GM12874 (cell line): ENCODE measurements around the gene SIGLEC1.

Experiments used
- TF ChIP-seq, protein P1 (sequence below): IDR thresholded peaks from 2 replicates; pipeline ENCODE4 v1.5.1; 2011; ENCODE audit warnings: low read depth, mild to moderate bottlenecking, control low read depth, low read length, moderate library complexity; ENCODE audit not compliant: insufficient read depth

Gene SIGLEC1

DNA sequence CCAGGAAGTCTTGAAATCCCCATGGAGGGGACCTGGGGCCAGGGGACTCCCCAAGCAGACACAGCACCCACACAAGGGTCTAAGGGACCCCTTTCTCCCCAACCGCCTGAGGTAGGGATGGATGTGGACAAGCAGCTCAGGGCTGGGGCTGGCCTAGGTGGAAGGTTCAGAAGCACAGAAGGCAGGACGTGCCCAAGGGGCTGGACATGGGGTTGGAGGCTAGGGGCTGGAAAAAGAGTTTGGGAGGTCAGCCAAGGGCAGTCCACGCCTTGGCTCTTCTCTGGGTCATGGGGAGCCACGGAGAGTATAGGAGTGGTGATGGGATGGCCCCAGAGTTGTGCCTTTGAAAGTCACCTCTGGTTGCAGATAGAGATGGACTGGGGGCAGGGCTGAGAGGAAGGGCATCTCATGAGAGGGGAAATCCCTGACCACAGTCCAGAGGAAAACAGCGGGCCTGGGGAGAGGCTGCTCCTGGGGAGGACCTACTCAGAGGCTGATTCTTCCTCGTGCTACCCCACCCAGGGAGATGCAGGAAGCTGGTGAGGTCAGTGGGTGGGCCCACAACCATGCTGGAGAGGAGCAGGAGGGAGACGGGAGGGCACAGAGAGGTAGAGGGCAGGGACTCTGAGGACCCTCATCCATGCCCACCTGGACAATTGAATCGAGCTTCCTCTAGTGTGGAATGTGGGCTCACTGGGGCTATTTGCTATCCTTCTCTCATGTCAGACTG, 17.6 kb upstream of the SIGLEC1 start:
- TF ChIP-seq, protein P1, sequence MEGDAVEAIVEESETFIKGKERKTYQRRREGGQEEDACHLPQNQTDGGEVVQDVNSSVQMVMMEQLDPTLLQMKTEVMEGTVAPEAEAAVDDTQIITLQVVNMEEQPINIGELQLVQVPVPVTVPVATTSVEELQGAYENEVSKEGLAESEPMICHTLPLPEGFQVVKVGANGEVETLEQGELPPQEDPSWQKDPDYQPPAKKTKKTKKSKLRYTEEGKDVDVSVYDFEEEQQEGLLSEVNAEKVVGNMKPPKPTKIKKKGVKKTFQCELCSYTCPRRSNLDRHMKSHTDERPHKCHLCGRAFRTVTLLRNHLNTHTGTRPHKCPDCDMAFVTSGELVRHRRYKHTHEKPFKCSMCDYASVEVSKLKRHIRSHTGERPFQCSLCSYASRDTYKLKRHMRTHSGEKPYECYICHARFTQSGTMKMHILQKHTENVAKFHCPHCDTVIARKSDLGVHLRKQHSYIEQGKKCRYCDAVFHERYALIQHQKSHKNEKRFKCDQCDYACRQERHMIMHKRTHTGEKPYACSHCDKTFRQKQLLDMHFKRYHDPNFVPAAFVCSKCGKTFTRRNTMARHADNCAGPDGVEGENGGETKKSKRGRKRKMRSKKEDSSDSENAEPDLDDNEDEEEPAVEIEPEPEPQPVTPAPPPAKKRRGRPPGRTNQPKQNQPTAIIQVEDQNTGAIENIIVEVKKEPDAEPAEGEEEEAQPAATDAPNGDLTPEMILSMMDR: no peak

DNA sequence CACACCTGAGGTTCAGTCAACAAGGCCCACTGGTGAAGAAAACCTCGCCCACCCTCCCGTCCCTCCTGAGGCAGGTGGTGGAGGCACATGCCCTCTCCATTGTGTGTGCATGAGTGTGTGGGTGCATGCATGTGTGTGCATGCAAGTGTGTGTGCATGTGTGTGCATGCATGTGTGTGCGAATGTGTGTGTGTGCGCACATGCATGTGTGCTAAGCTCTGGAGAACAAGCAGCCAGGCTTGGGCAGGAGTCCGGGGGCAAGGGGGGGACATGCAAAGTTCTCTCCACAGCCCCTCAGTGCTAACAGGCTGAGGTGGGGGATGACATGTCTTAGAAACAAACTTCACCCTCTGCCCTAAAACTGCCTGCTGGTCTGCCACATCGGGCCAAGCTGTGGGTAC, 17.0 kb upstream of the SIGLEC1 start:
- TF ChIP-seq, protein P1: no peak

DNA sequence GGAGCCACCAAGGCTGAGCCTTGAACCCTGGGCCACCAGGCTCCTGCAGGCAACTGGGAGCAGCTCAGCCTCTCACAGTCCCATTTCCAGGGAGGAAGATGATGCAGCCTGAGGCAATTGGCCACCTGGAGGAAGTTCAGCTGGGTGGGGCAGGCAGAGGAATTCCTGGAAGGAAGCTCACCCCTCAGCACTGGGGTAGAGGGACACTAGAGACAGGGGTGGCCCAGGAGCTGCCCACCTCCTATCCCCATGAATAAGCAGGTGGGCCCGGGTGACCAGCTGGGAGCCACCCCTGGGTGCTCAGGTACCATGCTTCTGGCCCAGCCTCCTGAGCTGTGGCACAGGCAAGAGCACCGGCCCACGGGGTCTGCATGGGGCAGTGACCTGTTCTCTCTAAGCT, 16.5 kb upstream of the SIGLEC1 start:
- TF ChIP-seq, protein P1: no peak

DNA sequence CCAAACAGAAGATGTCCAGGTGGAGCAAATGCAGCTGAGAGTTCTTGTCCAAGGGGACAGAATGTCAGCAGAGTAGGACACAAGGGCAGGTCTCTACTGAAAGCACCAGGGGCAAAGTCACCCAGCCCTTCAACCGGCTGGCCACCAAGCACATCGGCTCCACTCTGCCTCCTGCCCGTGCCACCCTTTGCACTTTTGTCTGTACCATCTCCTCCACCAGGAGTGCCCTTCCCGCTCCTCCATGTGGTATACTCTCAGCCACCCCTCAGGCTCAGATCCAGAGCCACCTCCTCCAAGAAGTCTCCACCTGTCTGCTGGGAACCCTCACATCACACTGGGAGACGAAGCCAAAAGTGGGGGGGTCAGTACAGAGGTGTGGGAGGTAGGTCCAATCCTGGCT, 16.0 kb upstream of the SIGLEC1 start:
- TF ChIP-seq, protein P1: no peak

DNA sequence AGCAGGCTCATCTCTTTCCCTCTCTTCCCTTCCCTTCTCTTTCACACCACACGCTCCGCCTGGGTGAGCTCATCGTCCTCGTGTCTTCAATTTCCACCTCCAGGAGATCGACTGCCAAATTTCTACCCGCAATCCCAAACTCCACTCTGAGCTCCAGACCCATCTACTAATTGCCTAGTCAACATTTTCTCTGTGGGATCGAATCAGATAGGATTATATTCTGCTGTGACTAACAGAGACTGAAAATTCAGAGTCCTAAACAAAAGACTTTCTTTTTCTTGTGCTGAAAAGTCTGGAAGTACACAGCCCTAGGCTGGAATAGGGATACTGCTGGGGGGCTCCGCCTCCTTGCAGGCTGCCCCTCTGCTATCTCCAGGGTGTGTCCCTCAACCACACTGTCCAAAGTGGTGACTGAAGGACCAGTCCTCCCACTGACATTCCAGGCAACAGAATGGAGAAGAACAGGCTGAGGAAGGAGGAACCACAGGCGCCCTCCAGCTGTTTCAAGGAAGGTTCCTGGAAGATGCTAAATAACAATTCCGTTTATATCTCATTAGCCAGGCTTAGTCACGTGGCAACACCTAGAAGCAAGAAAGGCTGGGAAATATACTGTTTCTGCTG, 15.1 kb upstream of the SIGLEC1 start:
- TF ChIP-seq, protein P1: no peak

DNA sequence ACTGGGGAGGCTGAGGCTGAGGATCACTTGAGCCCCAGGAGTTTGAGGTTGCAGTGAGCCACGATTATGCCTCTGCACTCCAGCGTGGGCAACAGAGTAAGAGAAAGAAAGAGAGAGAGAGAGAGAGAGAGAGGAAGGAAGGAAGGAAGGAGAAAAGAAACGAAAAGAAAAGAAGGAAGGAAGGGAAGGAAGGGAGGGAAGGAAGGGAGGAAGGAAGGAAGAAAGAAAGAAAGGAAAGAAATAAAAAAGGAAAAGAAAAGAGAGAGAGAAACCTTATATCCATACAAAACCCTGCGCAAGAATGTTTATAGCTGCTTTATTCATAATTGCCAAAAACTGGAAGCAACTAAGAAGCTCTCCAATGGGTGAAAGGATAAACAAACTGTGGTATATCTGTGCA, 12.0 kb upstream of the SIGLEC1 start:
- TF ChIP-seq, protein P1: no peak

DNA sequence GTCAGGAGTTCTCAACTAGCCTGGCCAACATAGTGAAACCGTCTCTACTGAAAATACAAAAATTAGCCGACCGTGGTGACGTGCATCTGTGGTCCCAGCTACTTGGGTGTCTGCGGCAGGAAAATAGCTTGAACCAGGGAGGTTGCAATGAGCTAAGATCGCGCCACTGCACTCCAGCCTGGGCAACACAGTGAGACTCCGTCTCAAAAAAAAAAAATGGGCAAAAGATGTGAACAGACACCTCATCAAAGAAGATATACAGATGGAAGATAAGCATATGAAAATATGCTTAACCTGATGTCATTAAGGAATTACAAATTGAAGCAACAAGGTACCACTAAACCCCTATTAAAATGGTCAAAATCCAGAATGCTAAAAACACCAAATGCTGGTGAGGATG, 10.9 kb upstream of the SIGLEC1 start:
- TF ChIP-seq, protein P1: no peak
